Nephron progenitor cell (in vitro differentiated cells): ENCODE measurements around the gene COL8A1.

Experiments
- DNase-seq: peaks from one replicate; pipeline ENCODE4 v3.0.0; 2021
- H3K27ac Mint-ChIP-seq: 2 replicates; pipeline ENCODE4 v1.8.0; 2021; ENCODE audit warnings: mild to moderate bottlenecking, moderate library complexity, mixed read lengths
- H3K27me3 Mint-ChIP-seq: 2 replicates; pipeline ENCODE4 v1.8.0; 2021; ENCODE audit warnings: mild to moderate bottlenecking, low read depth, mixed read lengths; ENCODE audit not compliant: poor library complexity
- H3K36me3 Mint-ChIP-seq: 2 replicates; pipeline ENCODE4 v1.8.0; 2021; ENCODE audit warnings: low read depth, mixed read lengths
- H3K4me1 Mint-ChIP-seq: 2 replicates; pipeline ENCODE4 v1.8.0; 2021; ENCODE audit warnings: mixed read lengths
- H3K4me3 Mint-ChIP-seq: 2 replicates; pipeline ENCODE4 v1.8.0; 2021; ENCODE audit warnings: mild to moderate bottlenecking, moderate library complexity, mixed read lengths
- H3K9me3 Mint-ChIP-seq: 2 replicates; pipeline ENCODE4 v1.8.0; 2021; ENCODE audit warnings: mild to moderate bottlenecking, moderate library complexity, mixed read lengths
- CTCF ChIP-seq: fragments of 200-600 bp; sonication (generic); IDR thresholded peaks from 2 replicates; pipeline ENCODE4 v1.5.0; 2021; ENCODE audit warnings: antibody characterized with exemption

The COL8A1 gene

GRCh38 chr3:99699841-99700240 is 61.4 kb downstream of the COL8A1 start:
- DNase-seq = no peak
- no peaks in the 10 kb centered on the region for H3K4me1 Mint-ChIP-seq
- TF ChIP-seq CTCF = no peak
- H3K4me3 Mint-ChIP-seq = no peak overlapping the region
- no peak overlapping the region for H3K27ac Mint-ChIP-seq
- peaks cover 3% of the 10 kb centered on the region for H3K9me3 Mint-ChIP-seq
- H3K27me3 Mint-ChIP-seq = no peaks in the 10 kb centered on the region
- no peaks in the 10 kb centered on the region for H3K36me3 Mint-ChIP-seq

GRCh38 chr3:99700631-99701268 is 62.4 kb downstream of the COL8A1 start:
- H3K4me1 Mint-ChIP-seq = no peaks in the 10 kb centered on the region
- peaks cover 3% of the 10 kb centered on the region for H3K9me3 Mint-ChIP-seq
- H3K4me3 Mint-ChIP-seq = no peak overlapping the region
- no peak overlapping the region for H3K27ac Mint-ChIP-seq
- H3K27me3 Mint-ChIP-seq = no peaks in the 10 kb centered on the region
- no peaks in the 10 kb centered on the region for H3K36me3 Mint-ChIP-seq
- DNase-seq = no peak
- TF ChIP-seq CTCF = no peak

- Mint-ChIP-seq H3K27ac (no peak overlapping the region), H3K9me3 (no peaks in the 10 kb centered on the region), H3K36me3 (no peaks in the 10 kb centered on the region), H3K4me1 (no peaks in the 10 kb centered on the region), H3K27me3 (no peaks in the 10 kb centered on the region), H3K4me3 (no peak overlapping the region)
- TF ChIP-seq CTCF = no peak
- no peak for DNase-seq
Measured at GRCh38 chr3:99702953-99703943, 64.9 kb downstream of the COL8A1 start.

- peak; percentile 15 for DNase-seq
- no peak for TF ChIP-seq CTCF
- H3K9me3 Mint-ChIP-seq = no peaks in the 10 kb centered on the region
- H3K27me3 Mint-ChIP-seq = no peaks in the 10 kb centered on the region
- H3K27ac Mint-ChIP-seq = no peak overlapping the region
- no peaks in the 10 kb centered on the region for H3K4me1 Mint-ChIP-seq
- H3K4me3 Mint-ChIP-seq = no peak overlapping the region
- H3K36me3 Mint-ChIP-seq = no peaks in the 10 kb centered on the region
Measured at GRCh38 chr3:99704417-99704816, 66.0 kb downstream of the COL8A1 start.

- no peak for TF ChIP-seq CTCF
- Mint-ChIP-seq H3K4me1 (no peaks in the 10 kb centered on the region), H3K4me3 (no peak overlapping the region), H3K9me3 (no peaks in the 10 kb centered on the region), H3K27ac (no peak overlapping the region), H3K36me3 (no peaks in the 10 kb centered on the region), H3K27me3 (no peaks in the 10 kb centered on the region)
- DNase-seq = no peak
Measured at GRCh38 chr3:99706410-99706809, 68.0 kb downstream of the COL8A1 start.
